Cardiac fibroblast (primary cell): ENCODE measurements around the gene TTC23.

Experiments
- DNase-seq, 2 donors: peaks; one replicate each; pipeline versions ENCODE4 v3.0.0 to v3.0.0-alpha.2; 2010; ENCODE audit warnings: low read depth in 2 of 2
- H3K4me3 ChIP-seq, 2 donors: replicated peaks in 1 of 2; 1 replicate in 1 of 2; 2 replicates in 1 of 2; pipeline ENCODE4 v1.5.1; 2011; ENCODE audit warnings: low read depth in 2 of 2, low read length in 2 of 2, mild to moderate bottlenecking in 2 of 2, moderate library complexity in 1 of 2
- TF ChIP-seq, protein P1 (sequence below): IDR thresholded peaks from one replicate; pipeline ENCODE4 v1.5.1; 2011; ENCODE audit warnings: low read depth, mild to moderate bottlenecking, low read length, inconsistent platforms

The TTC23 gene

GRCh38 chr15:99127773-99128172, 121.6 kb downstream of the TTC23 start:
- H3K4me3 ChIP-seq = no peak overlapping the region
- TF ChIP-seq, protein P1, sequence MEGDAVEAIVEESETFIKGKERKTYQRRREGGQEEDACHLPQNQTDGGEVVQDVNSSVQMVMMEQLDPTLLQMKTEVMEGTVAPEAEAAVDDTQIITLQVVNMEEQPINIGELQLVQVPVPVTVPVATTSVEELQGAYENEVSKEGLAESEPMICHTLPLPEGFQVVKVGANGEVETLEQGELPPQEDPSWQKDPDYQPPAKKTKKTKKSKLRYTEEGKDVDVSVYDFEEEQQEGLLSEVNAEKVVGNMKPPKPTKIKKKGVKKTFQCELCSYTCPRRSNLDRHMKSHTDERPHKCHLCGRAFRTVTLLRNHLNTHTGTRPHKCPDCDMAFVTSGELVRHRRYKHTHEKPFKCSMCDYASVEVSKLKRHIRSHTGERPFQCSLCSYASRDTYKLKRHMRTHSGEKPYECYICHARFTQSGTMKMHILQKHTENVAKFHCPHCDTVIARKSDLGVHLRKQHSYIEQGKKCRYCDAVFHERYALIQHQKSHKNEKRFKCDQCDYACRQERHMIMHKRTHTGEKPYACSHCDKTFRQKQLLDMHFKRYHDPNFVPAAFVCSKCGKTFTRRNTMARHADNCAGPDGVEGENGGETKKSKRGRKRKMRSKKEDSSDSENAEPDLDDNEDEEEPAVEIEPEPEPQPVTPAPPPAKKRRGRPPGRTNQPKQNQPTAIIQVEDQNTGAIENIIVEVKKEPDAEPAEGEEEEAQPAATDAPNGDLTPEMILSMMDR = no peak
- DNase-seq = no peak

- TF ChIP-seq, protein P1 = no peak
- H3K4me3 ChIP-seq = no peak overlapping the region
- no peak for DNase-seq
These were observed 122.5 kb downstream of the TTC23 start for GRCh38 chr15:99126930-99127329.

DNA sequence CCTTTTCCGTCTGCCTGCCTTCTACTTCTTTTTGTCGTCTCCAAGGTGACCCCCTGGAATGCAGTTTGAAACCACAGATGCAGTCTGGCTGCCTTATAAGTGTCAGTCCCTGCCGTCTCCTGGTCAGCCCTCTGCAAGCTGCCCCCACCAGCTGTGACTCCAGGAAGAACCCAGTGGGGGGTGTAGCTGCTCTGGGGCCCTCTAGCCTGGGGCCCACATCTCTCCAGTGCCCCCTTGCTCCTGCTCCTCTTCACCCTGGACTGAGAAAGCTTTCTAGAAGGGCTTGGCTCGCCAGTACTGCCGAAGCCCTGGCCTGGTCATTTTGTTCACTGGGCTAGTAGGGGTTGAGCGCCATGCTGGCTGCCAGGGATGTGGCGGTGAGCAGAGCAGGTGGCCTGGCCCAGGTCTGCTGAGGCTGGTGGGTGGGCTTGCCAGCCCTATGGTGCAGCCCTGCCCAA, 123.2 kb downstream of the TTC23 start:
- H3K4me3 ChIP-seq = no peak overlapping the region
- TF ChIP-seq, protein P1 = no peak
- no peak for DNase-seq

- TF ChIP-seq, protein P1 = no peak
- DNase-seq = no peak
- H3K4me3 ChIP-seq = no peak overlapping the region
These were observed 124.1 kb downstream of the TTC23 start for GRCh38 chr15:99125061-99125891.

- TF ChIP-seq, protein P1 = no peak
- no peak overlapping the region for H3K4me3 ChIP-seq
- no peak for DNase-seq
These were observed 124.7 kb downstream of the TTC23 start for GRCh38 chr15:99124641-99125040.

GRCh38 chr15:99123713-99124451, 125.5 kb downstream of the TTC23 start:
- peak; percentile 91 to 93 for DNase-seq
- TF ChIP-seq, protein P1 = no peak
- peak overlapping the region; percentile 8 to 32 for H3K4me3 ChIP-seq
